A549 (cell line): ENCODE data around the gene PPP3CA.

Experiments
- EP300 ChIP-seq, 2 experiments: fragments of >200 bp; sonication (Bioruptor Twin); formaldehyde crosslinking; IDR thresholded peaks; 2 replicates in 1 of 2; 3 replicates in 1 of 2; pipeline ENCODE4 v1.6.1; 2016 to 2017
- ESRRA ChIP-seq: fragments of 150-350 bp; IDR thresholded peaks from 2 replicates; pipeline ENCODE4 v1.6.1; 2014; ENCODE audit warnings: mild to moderate bottlenecking, low read length, borderline replicate concordance
- POLR2A ChIP-seq: IDR thresholded peaks from 2 replicates; pipeline ENCODE4 v1.6.1; 2012; ENCODE audit warnings: mild to moderate bottlenecking, low read length
- RAD21 ChIP-seq, 2 experiments: fragments of >200 bp in 1 of 2; sonication (Bioruptor Twin) in 1 of 2; formaldehyde crosslinking in 1 of 2; IDR thresholded peaks in 1 of 2; conservative IDR thresholded peaks in 1 of 2; 2 replicates in 1 of 2; 3 replicates in 1 of 2; pipeline ENCODE4 v1.6.1; 2012 to 2018; ENCODE audit warnings: inconsistent platforms in 1 of 2
- TF ChIP-seq, protein P1 (sequence below): fragments of >200 bp; sonication (Bioruptor Twin); formaldehyde crosslinking; IDR thresholded peaks from 3 replicates; pipeline ENCODE4 v1.5.1; 2016

DNA sequence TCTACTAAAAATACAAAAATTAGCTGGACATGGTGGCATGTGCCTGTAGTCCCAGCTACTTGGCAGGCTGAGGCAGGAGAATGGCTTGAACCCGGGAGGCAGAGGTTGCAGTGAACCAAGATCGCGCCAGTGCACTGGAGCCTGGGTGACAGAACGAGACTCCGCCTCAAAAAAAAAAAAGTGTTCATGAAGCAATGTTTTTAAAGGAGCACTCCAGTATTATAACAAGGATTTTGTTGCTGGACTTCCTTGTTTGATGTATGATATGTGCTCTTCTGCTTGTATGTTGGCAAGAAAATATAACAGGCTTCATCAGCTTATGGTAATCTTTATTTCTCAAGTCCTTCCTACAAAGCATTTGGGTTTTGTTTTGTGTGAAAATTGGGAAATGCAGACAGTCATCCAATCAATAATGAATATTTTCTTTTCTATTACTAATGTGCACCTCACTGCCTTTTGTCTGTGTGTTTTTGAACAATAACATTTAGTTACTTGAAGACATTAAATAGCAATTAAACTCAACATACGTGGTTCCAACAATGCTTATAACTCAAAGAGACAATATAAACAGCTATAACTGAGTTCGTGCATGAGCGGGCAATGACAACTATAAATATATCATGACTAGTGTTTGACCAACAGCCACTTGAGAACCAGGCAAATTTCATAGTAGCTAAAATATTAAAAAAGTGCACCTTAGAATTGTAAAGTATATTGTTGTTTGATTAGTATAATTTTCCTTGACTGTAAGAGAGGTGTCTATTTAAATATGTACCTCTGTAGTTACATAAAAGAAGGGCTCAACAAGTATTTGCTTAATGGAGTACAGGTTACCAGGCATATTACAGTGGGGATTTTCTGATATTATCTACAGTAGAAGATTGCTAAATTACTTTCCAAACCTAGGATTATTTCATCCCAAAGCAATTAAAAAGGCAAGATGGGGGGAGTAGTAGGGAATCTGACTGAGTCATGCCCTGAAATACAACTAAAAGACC is 210.7 kb downstream of the PPP3CA start:
- no peak for TF ChIP-seq EP300 (IDR thresholded peaks at IDR 0.05)
- TF ChIP-seq, protein P1, sequence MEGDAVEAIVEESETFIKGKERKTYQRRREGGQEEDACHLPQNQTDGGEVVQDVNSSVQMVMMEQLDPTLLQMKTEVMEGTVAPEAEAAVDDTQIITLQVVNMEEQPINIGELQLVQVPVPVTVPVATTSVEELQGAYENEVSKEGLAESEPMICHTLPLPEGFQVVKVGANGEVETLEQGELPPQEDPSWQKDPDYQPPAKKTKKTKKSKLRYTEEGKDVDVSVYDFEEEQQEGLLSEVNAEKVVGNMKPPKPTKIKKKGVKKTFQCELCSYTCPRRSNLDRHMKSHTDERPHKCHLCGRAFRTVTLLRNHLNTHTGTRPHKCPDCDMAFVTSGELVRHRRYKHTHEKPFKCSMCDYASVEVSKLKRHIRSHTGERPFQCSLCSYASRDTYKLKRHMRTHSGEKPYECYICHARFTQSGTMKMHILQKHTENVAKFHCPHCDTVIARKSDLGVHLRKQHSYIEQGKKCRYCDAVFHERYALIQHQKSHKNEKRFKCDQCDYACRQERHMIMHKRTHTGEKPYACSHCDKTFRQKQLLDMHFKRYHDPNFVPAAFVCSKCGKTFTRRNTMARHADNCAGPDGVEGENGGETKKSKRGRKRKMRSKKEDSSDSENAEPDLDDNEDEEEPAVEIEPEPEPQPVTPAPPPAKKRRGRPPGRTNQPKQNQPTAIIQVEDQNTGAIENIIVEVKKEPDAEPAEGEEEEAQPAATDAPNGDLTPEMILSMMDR: no peak
- no peak for TF ChIP-seq ESRRA
- no peak for TF ChIP-seq RAD21 (conservative IDR thresholded peaks at IDR 0.05 in 1 of 2, IDR thresholded peaks at IDR 0.05 in 1 of 2)
- no peak for TF ChIP-seq POLR2A
